Naive thymus-derived CD8-positive, alpha-beta T cell (primary cell): Measurements from ENCODE around the gene OCA2. TPM values are rescaled to one million over a fixed set of nuclear protein-coding genes. Genes with fewer than 3 reads are reported as not detected.
A peak's percentile ranks its signal among the peaks of the same experiment; 100 is the strongest.

Experiments
- ATAC-seq, 2 donors: fragments of 150-1000 bp; cut with Tn5 transposase in 1 of 2; sonication (Bioruptor Pico), chemical (Tn5 transposase) in 1 of 2; 1 replicate in 1 of 2; 2 replicates in 1 of 2; pipeline ENCODE4 v1.10.0; 2021; ENCODE audit warnings: mild to moderate bottlenecking in 2 of 2, moderate library complexity in 2 of 2
- POLR2A ChIA-PET: fragments of 350-600 bp; sonication (Branson Sonifier 250); formaldehyde crosslinking; loops from one replicate; lab custom pipeline; 2021; ENCODE audit warnings: antibody characterized with exemption; lab: Charles Lee
- DNase-seq, 10 donors: peaks; one replicate each; pipeline versions ENCODE4 v3.0.0 to v3.0.0-alpha.2; 2020 to 2022
- H3K27ac Mint-ChIP-seq, 10 donors: one replicate each; pipeline ENCODE4 v1.8.0; 2020 to 2022; ENCODE audit warnings: mild to moderate bottlenecking in 10 of 10, mixed read lengths in 10 of 10, moderate library complexity in 4 of 10, inconsistent platforms in 1 of 10
- H3K27me3 Mint-ChIP-seq, 5 donors: one replicate each; pipeline ENCODE4 v1.8.0; 2021 to 2022; ENCODE audit warnings: mixed read lengths in 5 of 5
- H3K36me3 Mint-ChIP-seq, 3 donors: one replicate each; pipeline ENCODE4 v1.8.0; 2020 to 2022; ENCODE audit warnings: mixed read lengths in 3 of 3, mild to moderate bottlenecking in 2 of 3, inconsistent platforms in 1 of 3
- H3K4me1 Mint-ChIP-seq, 4 donors: one replicate each; pipeline ENCODE4 v1.8.0; 2021 to 2022; ENCODE audit warnings: mixed read lengths in 4 of 4
- H3K4me3 Mint-ChIP-seq, 10 donors: one replicate each; pipeline ENCODE4 v1.8.0; 2020 to 2022; ENCODE audit warnings: mild to moderate bottlenecking in 10 of 10, mixed read lengths in 10 of 10, moderate library complexity in 6 of 10, inconsistent platforms in 1 of 10
- H3K9me3 Mint-ChIP-seq, 9 donors: one replicate each; pipeline ENCODE4 v1.8.0; 2020 to 2022; ENCODE audit warnings: mixed read lengths in 9 of 9, mild to moderate bottlenecking in 3 of 9, inconsistent platforms in 1 of 9, moderate library complexity in 1 of 9
- polyA plus RNA-seq, 3 donors: library from polyadenylated mRNA; unstranded; fragments of 300-500 nt; fragmentation: Illumina TruSeq; gene quantifications; one replicate each; pipeline ENCODE4 v1.2.3, GENCODE V29; 2021
- total RNA-seq, 8 experiments: library from RNA in 2 of 8; stranded (reverse) in 2 of 8; gene quantifications; one replicate each; pipeline ENCODE4 v1.2.3 and lab custom pipeline; 2021 to 2026

The OCA2 gene
- total and polyA plus RNA-seq, 5 experiments from 2014 or later = not detected

DNA sequence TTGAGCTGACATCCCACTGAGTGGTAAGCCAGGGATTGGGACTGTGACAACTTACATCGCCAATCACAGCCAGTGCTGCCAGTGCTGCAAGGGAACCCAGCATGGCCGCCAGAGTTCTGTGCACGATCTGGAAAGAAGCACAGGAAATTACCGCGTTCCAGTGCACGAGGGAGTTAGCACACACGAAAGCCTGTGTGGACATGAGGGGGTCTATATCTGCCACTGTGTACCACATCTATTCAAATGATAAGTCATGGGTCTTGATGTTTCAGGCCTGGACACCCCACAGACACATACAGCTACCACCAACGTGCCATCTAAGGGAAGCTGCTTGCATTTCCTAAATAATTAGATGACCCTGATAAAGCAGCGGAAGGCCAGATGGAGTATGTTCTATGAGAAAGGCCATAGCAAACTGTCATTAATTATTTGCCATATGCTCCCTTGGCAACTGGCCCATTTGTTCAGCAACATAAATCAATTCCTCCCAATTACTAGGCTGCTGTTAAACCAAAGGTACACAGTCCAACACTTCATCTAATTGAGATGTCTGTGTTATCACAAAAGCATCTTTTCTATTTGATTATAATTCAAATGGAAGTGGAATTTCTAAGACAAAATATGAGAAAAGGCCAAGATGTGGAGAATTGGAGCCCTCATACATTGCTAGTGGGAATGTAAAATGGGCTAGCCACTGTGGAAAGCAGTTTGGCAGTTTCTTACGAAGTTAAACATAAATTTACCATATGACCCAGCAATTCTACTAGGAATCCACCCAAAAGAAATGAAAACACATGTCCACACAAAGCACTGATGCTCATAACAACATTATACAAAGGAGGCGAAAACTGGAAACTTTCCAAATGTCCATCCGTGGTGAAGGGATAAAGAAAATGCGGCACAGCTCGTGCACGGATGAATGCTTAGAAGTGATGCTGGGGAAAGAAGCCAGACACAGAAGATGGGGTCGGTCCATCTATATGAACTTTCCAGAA, 108.3 kb downstream of the OCA2 start:
- Mint-ChIP-seq H3K27ac (no peak overlapping the region), H3K27me3 (peaks cover 5 to 29% (median 14%) of the 10 kb centered on the region in 5 donors), H3K36me3 (no peaks in the 10 kb centered on the region), H3K4me1 (no peaks in the 10 kb centered on the region), H3K9me3 (peaks cover 0 to 10% (median 0%) of the 10 kb centered on the region in 9 donors), H3K4me3 (no peak overlapping the region)
- POLR2A ChIA-PET = no interaction called here
- ATAC-seq = no peak
- DNase-seq = no peak

DNA sequence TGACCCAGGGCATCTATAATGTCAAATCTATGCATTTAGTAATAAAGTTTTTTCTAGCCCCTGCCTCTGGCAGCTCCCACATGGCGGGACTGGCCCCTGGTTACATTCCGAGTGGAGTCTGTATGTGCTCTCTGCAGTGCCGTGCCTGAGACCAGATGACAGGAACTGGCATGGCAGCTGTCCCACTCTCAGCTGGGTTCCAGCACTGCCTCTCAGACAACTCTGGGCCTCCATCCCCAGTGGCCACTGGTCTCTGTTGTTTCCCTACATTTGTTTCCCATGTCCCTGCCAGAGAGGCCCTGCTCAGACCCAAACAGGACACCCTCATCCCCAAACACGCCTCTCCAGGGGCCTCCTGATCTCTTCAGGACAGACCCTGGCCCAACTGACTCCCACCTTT, 109.3 kb downstream of the OCA2 start:
- H3K4me1 Mint-ChIP-seq = no peaks in the 10 kb centered on the region
- H3K36me3 Mint-ChIP-seq = no peaks in the 10 kb centered on the region
- no peak for DNase-seq
- POLR2A ChIA-PET = no interaction called here
- H3K27me3 Mint-ChIP-seq = peaks cover 2 to 26% (median 15%) of the 10 kb centered on the region in 5 donors
- H3K4me3 Mint-ChIP-seq = no peak overlapping the region
- H3K27ac Mint-ChIP-seq = no peak overlapping the region
- peaks cover 0 to 6% (median 0%) of the 10 kb centered on the region in 9 donors for H3K9me3 Mint-ChIP-seq
- no peak for ATAC-seq

DNA sequence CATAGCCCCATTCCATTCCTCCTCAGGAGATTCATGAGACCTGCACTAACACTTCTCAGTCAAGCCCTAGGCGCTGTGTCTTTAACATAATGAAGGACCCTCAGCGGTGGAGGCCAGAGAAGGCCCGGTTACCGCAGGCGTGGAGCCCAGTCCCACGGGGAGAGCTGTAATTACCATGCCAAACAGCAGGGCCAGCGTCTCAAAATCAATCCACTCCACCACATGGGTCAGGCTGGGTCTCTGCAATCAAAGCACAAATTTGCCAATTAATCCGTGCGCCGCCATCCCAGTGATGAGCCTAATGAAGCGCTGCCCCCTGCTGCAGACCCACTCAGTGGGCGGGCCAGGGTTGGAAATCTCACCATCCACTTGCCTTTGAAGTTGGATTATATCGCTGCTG, 109.7 kb downstream of the OCA2 start:
- ATAC-seq (no peak), DNase-seq (no peak)
- peaks cover under 1 to 22% (median 11%) of the 10 kb centered on the region in 5 donors for H3K27me3 Mint-ChIP-seq
- peaks cover 0 to 2% (median 0%) of the 10 kb centered on the region in 9 donors for H3K9me3 Mint-ChIP-seq
- H3K4me1 Mint-ChIP-seq = no peaks in the 10 kb centered on the region
- H3K27ac Mint-ChIP-seq = no peak overlapping the region
- H3K36me3 Mint-ChIP-seq = no peaks in the 10 kb centered on the region
- no peak overlapping the region for H3K4me3 Mint-ChIP-seq
- POLR2A ChIA-PET = no interaction called here

DNA sequence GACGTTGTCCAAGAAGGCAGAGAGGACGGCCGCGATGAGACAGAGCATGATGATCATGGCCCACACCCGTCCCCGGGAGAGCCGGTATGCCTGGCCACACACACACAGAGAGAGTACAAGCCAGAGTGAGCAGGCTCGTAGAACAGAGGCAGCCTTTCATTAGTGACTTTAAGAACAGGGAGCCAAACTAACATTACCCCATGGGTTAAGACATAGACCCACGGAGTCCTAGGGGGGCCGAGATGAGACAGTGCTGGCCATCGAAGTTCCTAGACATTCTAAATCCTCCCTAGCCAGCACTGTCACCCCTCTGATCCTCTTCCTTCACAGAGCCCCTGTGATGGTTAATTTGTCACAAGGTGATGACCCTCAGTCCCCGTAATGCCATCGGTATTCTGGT, 114.0 kb downstream of the OCA2 start:
- POLR2A ChIA-PET = no interaction called here
- H3K4me3 Mint-ChIP-seq = no peak overlapping the region

DNA sequence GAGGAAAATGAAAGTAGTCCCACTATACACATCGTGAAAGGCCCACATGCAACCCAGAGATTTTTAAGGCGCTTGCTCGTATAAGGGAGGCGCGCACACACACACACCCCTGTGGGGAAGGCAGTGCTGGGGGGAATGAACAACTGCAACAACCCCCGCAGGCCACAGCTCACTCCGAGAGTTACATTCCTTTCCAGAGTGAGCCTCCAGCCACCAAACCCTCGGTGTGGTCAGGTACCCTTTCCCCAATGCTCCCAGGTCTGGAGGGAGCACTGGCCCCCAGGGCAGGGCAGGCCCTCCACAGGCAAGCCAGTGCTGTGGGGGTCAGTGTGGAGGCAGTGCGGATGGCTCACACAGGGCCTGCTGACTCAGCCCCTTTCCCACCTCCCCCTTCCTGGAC, 115.6 kb downstream of the OCA2 start:
- peaks cover 0 to 11% (median 8%) of the 10 kb centered on the region in 5 donors for H3K27me3 Mint-ChIP-seq
- H3K36me3 Mint-ChIP-seq = no peaks in the 10 kb centered on the region
- no peaks in the 10 kb centered on the region for H3K4me1 Mint-ChIP-seq
- H3K27ac Mint-ChIP-seq = no peak overlapping the region
- POLR2A ChIA-PET = no interaction called here
- no peak overlapping the region for H3K4me3 Mint-ChIP-seq
- no peak for ATAC-seq
- H3K9me3 Mint-ChIP-seq = no peaks in the 10 kb centered on the region
- DNase-seq = no peak

More for the DNA sequence above, 114.0 kb downstream of the OCA2 start:
- no peaks in the 10 kb centered on the region for H3K4me1 Mint-ChIP-seq
- H3K27me3 Mint-ChIP-seq = peaks cover 0 to 17% (median 8%) of the 10 kb centered on the region in 5 donors
- no peak for DNase-seq
- H3K9me3 Mint-ChIP-seq = no peaks in the 10 kb centered on the region
- H3K27ac Mint-ChIP-seq = no peak overlapping the region
- ATAC-seq = no peak
- no peaks in the 10 kb centered on the region for H3K36me3 Mint-ChIP-seq

DNA sequence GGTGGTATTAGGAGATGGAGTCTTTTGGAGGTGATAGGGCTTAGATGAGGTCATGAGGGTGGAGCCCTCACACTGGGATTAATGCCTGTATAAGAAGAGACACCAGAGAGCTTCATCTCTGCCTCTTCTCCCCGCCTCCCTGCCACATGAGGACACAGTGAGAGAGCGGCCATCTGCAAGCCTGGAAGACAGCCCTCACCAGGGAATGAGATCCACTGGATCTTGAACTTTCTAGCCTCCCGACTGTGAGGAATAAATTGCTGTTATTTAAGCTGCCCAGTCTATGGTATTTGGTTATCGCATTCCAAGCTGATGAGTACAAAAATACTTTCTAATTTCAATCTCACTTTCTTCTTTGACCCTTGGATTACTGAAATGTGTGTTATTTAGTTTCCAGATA, 121.4 kb downstream of the OCA2 start:
- H3K4me1 Mint-ChIP-seq = peaks cover 0 to 3% (median 0%) of the 10 kb centered on the region in 4 donors
- H3K27me3 Mint-ChIP-seq = peaks cover 0 to 10% (median 2%) of the 10 kb centered on the region in 5 donors
- H3K4me3 Mint-ChIP-seq = no peak overlapping the region
- no peaks in the 10 kb centered on the region for H3K36me3 Mint-ChIP-seq
- DNase-seq (no peak), ATAC-seq (no peak)
- H3K27ac Mint-ChIP-seq = no peak overlapping the region
- H3K9me3 Mint-ChIP-seq = peaks cover 0 to 4% (median 0%) of the 10 kb centered on the region in 9 donors
- POLR2A ChIA-PET = no interaction called here

DNA sequence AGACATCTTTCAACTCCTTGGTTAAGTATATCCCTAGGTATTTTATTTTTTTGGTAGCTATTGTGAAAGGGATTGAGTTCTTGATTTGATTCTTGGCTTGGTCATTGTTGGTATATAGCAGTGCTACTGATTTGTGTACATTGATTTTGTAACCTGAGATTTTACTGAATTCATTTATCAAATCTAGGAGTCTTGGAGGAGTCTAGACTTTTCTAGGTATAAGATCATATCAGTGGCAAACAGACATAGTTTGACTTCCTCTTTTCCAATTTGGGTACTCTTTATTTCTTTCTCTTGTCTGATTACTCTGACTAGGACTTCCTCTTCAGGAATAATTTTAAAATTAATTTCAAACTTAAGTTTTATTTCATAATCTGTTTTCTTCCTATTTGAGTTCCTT, 125.2 kb downstream of the OCA2 start:
- peaks cover 0 to 6% (median 0%) of the 10 kb centered on the region in 5 donors for H3K27me3 Mint-ChIP-seq
- POLR2A ChIA-PET = no interaction called here
- H3K4me1 Mint-ChIP-seq = peaks cover 0 to 3% (median under 1%) of the 10 kb centered on the region in 4 donors
- ATAC-seq (no peak), DNase-seq (no peak)
- H3K27ac Mint-ChIP-seq = no peak overlapping the region
- peaks cover 0 to 9% (median 6%) of the 10 kb centered on the region in 9 donors for H3K9me3 Mint-ChIP-seq
- H3K4me3 Mint-ChIP-seq = no peak overlapping the region
- H3K36me3 Mint-ChIP-seq = no peaks in the 10 kb centered on the region

DNA sequence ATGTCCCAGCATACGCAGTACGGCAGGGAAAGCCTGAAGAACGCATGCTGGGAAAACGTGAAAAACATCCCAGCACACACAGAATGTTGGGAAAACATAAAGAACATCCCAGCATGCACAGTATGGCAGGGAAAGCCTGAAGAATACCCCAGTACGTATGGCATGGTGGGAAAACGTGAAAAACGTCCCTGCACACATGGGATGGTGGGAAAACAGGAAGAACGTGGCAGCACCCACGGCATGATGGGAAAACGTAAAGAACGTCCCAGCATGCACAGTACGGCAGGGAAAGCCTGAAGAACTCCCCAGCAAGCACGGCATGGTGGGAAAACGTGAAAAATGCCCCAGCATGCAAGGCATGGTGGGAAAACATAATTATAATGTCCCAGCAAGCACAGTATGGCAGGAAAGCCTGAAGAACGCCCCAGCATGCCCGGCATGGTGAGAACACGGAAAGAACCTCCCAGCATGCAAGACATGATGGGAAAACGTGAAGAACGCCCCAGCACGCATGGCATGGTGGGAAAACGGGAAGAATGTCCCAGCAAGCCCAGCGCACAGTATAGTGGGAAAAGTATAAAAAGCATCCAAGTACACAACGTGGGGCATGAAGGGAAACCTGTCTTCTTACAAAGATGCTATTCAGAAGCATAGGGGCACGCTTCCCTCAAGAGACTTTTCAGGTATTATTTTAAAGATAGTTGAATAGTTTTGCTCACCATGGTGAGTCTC, 128.3 kb downstream of the OCA2 start:
- Mint-ChIP-seq H3K4me3 (no peak overlapping the region), H3K9me3 (peaks cover 0 to 9% (median 5%) of the 10 kb centered on the region in 9 donors), H3K27ac (no peak overlapping the region), H3K4me1 (peaks cover 0 to 3% (median under 1%) of the 10 kb centered on the region in 4 donors), H3K36me3 (no peaks in the 10 kb centered on the region), H3K27me3 (peaks cover 0 to 6% (median 0%) of the 10 kb centered on the region in 5 donors)
- POLR2A ChIA-PET = no interaction called here
- ATAC-seq (no peak), DNase-seq (no peak)

DNA sequence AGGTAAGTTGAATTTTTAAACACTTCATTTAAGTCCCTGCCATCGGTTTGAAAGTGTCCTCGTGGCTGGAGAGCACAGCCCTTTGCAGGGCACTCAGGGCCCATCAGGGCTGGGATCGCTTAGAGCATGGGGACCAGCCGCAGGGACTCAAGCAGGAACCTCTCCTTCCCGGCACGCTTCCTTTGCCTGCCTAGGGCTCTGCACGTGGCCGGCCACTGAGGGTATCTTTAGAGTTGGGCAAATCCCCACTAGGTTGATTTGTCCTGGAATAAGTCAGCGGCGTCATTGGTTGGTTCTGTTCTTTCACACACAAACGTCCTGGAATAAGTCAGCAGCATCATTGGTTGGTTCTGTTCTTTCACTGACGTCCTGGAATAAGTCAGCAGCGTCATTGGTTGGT, 131.6 kb downstream of the OCA2 start:
- peaks cover 0 to 2% (median 0%) of the 10 kb centered on the region in 4 donors for H3K4me1 Mint-ChIP-seq
- POLR2A ChIA-PET = no interaction called here
- H3K27me3 Mint-ChIP-seq = peaks cover 0 to 6% (median 0%) of the 10 kb centered on the region in 5 donors
- H3K36me3 Mint-ChIP-seq = no peaks in the 10 kb centered on the region
- H3K27ac Mint-ChIP-seq = no peak overlapping the region
- H3K4me3 Mint-ChIP-seq = no peak overlapping the region
- peaks cover 0 to 9% (median 5%) of the 10 kb centered on the region in 9 donors for H3K9me3 Mint-ChIP-seq
- DNase-seq (no peak), ATAC-seq (no peak)

DNA sequence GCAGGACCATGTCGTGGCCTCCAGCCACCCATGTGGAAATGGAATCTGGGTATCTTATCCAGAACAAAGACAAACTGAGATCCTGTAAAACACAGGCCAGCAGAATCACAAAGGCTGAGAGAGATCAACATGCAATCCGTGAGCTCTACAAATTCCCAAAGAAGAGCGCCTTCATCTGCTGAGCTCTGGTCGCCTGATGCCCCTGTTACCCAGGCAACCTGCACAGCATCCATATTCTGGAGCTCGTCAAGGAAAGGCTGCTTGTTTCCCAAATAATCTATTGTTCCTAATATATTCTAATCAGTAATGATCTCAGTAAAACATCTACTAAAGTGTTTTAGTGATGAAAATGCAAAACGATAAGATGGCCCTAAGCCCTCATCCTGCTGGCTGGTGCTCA, 133.6 kb downstream of the OCA2 start:
- ATAC-seq = no peak
- H3K27ac Mint-ChIP-seq = no peak overlapping the region
- H3K4me3 Mint-ChIP-seq = no peak overlapping the region
- H3K36me3 Mint-ChIP-seq = no peaks in the 10 kb centered on the region
- peaks cover 0 to 2% (median 0%) of the 10 kb centered on the region in 4 donors for H3K4me1 Mint-ChIP-seq
- peaks cover 0 to 6% (median 0%) of the 10 kb centered on the region in 5 donors for H3K27me3 Mint-ChIP-seq
- DNase-seq = no peak
- POLR2A ChIA-PET = no interaction called here
- H3K9me3 Mint-ChIP-seq = peaks cover 0 to 9% (median under 1%) of the 10 kb centered on the region in 9 donors

DNA sequence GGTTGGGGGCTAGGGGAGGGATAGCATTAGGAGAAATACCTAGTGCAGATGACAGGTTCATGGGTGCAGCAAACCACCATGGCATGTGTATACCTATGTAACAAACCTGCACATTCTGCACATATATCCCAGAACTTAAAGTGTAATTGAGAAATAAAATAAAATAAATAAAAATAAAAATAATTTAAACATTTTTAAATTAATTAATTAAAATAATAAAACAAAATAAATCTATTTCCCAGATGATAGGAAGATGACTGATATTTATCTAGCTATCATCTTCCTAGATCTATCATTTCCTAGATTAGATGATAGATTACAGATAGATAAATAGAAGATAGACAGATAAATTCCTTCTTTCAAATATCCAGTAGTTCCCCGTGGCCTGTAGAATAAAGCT, 137.3 kb downstream of the OCA2 start:
- POLR2A ChIA-PET = no interaction called here
- no peak overlapping the region for H3K27ac Mint-ChIP-seq
- no peak for ATAC-seq

DNA sequence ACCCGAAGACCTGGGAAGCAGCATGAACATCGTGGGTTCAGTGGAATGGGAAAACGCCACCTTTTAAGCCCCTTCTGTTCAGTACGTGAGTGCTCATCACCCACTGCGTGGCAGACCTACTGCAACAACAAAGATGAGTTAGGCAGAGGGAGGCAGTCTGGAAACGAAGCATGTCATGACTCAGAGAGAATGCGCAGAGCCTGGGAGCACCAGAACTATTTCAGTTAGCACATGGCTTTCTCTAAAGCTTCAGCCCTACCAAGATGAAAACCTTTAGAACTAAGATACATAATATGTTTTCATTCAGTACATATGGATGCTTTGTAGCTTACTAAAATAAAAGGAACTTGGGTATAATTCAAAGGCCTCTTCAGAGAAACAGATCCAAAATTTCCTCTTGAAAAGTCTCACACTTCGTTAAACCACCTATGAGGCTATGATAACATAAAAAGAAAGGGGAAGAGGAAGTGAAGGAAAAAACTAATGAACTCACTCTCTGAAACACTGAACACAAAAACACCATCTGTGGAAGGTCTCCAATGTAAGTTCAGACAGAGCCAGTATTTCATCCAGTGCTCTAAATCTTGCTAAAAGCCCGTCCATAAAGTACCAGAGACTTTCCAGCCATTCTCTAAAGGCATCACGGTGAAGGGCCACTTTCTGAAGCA, 140.1 kb downstream of the OCA2 start:
- H3K4me1 Mint-ChIP-seq = peaks cover 0 to 9% (median 0%) of the 10 kb centered on the region in 4 donors
- POLR2A ChIA-PET = no interaction called here
- no peak for ATAC-seq

More for the DNA sequence above, 137.3 kb downstream of the OCA2 start:
- Mint-ChIP-seq H3K27me3 (peaks cover 0 to 4% (median 0%) of the 10 kb centered on the region in 5 donors), H3K4me1 (peaks cover 0 to 9% (median 0%) of the 10 kb centered on the region in 4 donors), H3K9me3 (no peaks in the 10 kb centered on the region), H3K36me3 (no peaks in the 10 kb centered on the region), H3K4me3 (no peak overlapping the region)
- DNase-seq = no peak

More for the DNA sequence above, 140.1 kb downstream of the OCA2 start:
- Mint-ChIP-seq H3K27me3 (peaks cover 0 to 11% (median 1%) of the 10 kb centered on the region in 5 donors), H3K4me3 (no peak overlapping the region), H3K27ac (peak overlapping the region in 1 of 10 donors; percentile 51), H3K9me3 (no peaks in the 10 kb centered on the region), H3K36me3 (no peaks in the 10 kb centered on the region)
- no peak for DNase-seq
